Stimulated activated CD4-positive, alpha-beta T cell treated with anti-CD3 and anti-CD28 coated beads, Interleukin-2, amount 100 ng/mL, for 48 hours (primary cell): ENCODE data around the gene PDZRN3.
"Not testable (repeated sequence)": the region's sequence is repeated elsewhere in the genome, so short reads cannot be mapped to it uniquely, and the experiment has no call there.

Experiments
- DNase-seq, 2 donors: peaks; one replicate each; pipeline ENCODE4 v3.0.0-alpha.2; 2020

The PDZRN3 gene

GRCh38 chr3:73484656-73485248, 140.0 kb downstream of the PDZRN3 start:
- DNase-seq, result no peak

- DNase-seq, result no peak
Measured at GRCh38 chr3:73481888-73482287, 142.9 kb downstream of the PDZRN3 start.

GRCh38 chr3:73480187-73480672, 144.5 kb downstream of the PDZRN3 start:
- no peak for DNase-seq

- DNase-seq, result no peak
Measured at GRCh38 chr3:73479325-73479724, 145.4 kb downstream of the PDZRN3 start.

- no peak for DNase-seq
Measured at GRCh38 chr3:73478858-73479257, 145.9 kb downstream of the PDZRN3 start.

GRCh38 chr3:73475717-73476116, 149.0 kb downstream of the PDZRN3 start:
- no peak for DNase-seq

- DNase-seq, result no peak
Measured at GRCh38 chr3:73475175-73475574, 149.6 kb downstream of the PDZRN3 start.

GRCh38 chr3:73474619-73475018, 150.1 kb downstream of the PDZRN3 start:
- DNase-seq, result no peak

- DNase-seq, result no peak
Measured at GRCh38 chr3:73473898-73474416, 150.8 kb downstream of the PDZRN3 start.

- DNase-seq, result no peak
Measured at GRCh38 chr3:73473181-73473897, 151.4 kb downstream of the PDZRN3 start.

GRCh38 chr3:73471986-73472787, 152.6 kb downstream of the PDZRN3 start:
- no peak for DNase-seq

- no peak for DNase-seq
Measured at GRCh38 chr3:73470860-73471259, 153.9 kb downstream of the PDZRN3 start.

- DNase-seq, result no peak
Measured at GRCh38 chr3:73469331-73469730, 155.4 kb downstream of the PDZRN3 start.

GRCh38 chr3:73467211-73467610, 157.5 kb downstream of the PDZRN3 start:
- DNase-seq, result no peak

- DNase-seq, result no peak
Measured at GRCh38 chr3:73465926-73466325, 158.8 kb downstream of the PDZRN3 start.

- not testable (repeated sequence) for DNase-seq
Measured at GRCh38 chr3:73464126-73464525, 160.6 kb downstream of the PDZRN3 start.

- no peak for DNase-seq
Measured at GRCh38 chr3:73461547-73461946, 163.2 kb downstream of the PDZRN3 start.

- no peak for DNase-seq
Measured at GRCh38 chr3:73459711-73460110, 165.0 kb downstream of the PDZRN3 start.

- no peak for DNase-seq
Measured at GRCh38 chr3:73453666-73454065, 171.1 kb downstream of the PDZRN3 start.

- no peak for DNase-seq
Measured at GRCh38 chr3:73452729-73453128, 172.0 kb downstream of the PDZRN3 start.

GRCh38 chr3:73451301-73451944, 173.3 kb downstream of the PDZRN3 start:
- no peak for DNase-seq

- DNase-seq, result no peak
Measured at GRCh38 chr3:73449774-73450173, 175.0 kb downstream of the PDZRN3 start.

GRCh38 chr3:73448761-73449301, 175.9 kb downstream of the PDZRN3 start:
- no peak for DNase-seq
